Globus pallidus (tissue), 1 donor: ENCODE measurements around the gene CPB2.
A peak's percentile ranks its signal among the peaks of the same experiment; 100 is the strongest.

Source experiments
- DNase-seq: peaks from one replicate; pipeline ENCODE4 v3.0.0-alpha.2; 2015; ENCODE audit warnings: low spot score

CPB2 gene

DNA sequence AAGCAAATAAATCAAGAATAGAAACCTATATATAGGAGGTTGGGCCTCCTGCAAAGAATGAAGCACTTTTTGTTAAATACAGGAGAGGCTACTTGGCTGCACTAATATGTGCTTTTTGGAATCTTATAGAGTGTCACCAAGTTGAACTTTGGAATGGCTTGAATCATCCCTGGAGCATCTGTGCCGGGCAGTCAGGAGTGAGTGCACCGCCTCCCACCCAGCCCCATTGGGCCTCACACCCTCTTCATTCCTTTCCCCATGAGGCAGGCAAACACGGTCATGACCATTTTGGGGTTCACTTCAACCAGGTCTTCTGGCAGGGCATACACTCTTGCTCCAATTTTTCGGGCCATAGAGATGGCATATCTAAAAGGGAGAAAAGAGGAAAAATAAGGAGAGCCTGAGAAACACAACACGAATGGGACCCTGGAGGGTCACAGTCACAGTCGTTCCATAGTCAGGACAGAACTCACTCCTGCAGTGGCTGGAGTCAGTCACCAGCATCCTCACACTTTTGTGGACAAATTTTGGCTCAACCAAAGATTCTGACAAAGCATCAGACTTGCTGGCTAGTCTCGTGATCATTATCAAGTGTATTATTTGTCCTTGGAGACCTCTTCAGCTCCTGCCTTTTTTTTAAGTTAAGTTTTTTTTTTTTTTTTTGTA lies 22.7 kb upstream of the CPB2 start:
- DNase-seq, result no peak

DNA sequence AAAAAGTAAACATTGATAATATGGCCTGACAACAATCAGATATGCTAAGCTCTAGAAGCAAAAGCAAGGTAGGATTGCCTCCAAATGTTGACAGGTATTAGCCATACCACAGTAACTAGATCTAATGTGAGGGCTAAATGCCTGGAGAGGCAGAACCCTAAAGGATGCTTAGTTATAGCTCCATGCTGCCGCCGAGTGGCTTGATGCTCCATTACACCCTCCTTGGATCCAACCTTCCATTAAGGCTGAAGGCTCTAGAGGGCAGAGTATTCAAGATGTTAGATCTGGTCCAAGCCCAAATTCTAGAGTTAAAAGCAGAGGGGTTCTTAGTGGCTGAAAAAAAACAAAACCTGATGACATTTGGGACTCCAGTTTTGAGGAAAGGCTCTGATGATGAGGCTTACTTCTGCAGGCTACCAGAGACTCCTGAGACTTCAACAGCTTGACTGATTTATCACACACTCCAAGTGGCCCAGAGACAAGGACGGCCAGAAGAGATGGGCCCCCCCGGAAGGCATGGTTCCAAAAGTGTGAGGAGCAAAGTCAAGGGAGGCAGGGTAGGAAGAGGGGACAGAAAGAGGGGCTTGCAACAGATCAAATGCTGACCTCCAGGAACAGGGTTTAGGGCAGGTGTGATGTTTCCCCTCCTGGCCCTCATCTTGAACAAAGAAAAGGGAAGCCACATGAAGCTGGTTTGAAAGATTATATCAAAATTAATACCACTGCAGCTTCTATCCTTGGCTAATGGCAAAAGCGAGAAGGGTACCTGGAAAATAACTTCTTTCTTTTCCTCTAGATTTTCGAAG lies 21.9 kb upstream of the CPB2 start:
- DNase-seq, result peak; percentile 89

DNA sequence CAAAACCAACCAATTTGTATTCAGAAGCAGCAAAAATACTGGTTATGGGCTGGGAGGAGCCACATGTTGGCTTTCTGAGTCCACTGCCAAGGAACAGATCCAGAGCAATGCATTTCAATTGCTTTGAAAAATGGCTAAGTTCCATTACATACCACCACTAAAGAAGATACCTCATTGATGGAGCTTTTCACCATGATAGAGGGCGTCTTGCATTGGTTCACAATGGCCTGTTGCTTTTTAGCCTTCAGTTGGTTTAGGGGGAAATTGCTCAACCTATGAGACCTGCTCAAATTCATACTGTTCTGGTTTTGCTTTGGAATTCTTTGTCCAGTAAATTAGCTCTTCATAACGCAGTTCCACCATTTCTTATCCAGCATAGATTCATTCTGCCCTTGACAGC lies 21.2 kb upstream of the CPB2 start:
- DNase-seq, result no peak

DNA sequence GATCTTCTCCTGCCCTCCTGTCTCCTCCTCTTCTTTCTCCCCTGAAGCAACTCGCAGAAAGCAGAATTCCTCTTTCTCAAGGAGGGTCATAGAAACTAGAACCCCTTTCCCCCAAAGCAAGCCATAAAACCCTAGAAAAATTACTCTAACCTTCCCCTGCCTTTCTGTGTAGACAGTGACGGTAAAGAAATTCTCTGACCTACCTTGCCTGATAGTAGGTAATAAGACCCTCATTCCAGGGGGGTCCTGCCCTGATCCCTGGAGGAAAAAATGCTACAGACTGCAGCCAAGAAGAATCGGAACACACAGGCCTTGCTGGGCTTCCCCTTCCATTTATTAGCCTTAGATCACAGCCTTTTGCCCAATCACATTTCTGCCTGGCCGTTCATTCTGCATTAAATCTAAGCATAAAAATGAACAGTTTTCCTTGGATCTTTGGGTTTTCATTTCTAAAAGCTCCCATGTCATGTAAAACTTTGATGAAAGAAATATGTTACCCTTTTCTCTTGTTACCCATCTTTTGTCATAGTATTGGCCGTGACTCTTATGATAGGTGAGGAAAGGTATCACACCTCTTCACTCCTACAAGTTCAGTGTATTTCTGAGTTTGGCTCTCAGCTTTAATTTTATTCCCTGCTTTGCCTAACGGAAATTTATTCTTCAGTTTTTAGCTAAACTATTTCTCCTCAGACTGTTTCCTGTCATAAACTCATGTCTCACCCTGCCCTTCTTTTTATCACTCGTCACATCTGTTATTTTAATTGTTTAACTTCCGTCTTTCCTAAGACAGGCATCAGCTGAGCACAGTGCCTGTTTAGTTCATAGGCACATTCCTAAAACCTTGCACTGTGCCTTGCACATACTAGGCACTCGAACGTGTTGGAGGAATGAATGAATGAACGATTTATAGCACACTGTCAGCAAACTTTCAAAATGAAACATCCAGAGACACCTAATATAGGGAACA lies 20.4 kb upstream of the CPB2 start:
- no peak for DNase-seq

DNA sequence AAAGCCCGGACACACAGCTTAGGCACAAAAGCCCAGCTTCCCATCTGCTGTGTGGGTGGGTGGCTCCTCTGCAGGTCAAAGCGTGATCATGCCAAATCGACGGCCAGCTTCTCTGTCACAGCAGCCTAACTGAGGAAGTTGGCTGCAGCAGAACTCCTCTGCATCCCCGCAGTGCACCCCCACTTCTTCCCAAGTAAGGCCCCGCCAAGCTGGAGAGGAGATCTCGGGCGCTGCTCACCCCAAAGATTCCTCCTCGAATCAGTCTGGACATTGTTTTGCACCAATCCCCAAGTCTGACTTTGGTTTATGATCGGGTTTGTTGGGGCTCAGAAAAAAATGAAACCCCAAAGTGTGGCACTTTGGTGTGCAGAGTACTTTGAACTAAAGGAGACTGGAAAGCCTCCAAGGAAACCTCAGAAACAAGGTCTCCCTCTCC lies 19.7 kb upstream of the CPB2 start:
- DNase-seq, result no peak

DNA sequence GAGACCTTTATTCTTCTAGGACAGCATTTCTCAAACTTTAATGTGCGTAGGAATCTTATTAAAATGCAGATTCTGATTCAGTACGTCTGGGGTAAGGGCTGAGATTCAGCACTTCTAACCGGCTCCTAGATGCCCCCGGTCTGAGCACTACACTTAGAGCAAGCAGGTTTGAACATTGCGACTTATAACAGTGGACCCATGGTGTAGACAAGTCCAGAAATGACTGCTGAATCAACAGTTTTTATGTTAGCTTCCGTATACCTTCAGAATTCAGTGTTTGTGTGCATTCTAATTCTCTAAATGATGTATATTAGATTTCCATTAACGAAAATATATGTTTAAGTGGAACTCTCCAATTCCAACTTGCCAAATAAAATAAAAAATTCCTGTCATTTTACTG lies 17.5 kb upstream of the CPB2 start:
- DNase-seq, result no peak

DNA sequence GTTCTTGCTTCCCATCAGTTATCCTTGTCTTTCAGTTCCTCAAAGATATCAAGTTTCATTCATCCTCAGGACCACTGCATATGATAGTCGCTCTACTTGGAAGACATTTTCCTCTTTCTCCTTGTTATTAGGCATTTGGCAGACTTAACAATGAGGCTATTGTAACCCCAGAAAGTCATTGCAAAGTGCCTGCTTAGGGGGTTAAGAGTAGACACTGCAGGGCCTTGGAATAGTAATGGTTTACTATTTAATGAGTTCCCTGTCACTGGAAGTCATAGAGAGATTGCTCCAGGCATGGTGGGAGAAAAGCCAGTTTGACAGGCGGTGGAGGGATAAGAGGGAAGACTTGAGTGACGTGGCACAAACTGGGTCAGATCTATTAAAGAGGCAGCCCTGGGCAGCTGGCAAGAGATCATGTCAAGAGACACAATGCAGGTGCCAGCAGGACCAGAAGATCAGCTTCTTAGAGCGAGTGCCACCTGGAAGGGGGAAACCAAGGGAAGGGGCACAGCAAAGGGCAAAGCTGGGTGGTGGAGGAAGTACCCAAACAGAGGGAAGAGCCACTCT lies 16.8 kb upstream of the CPB2 start:
- peak; percentile 56 for DNase-seq

- no peak for DNase-seq
These were observed 16.2 kb upstream of the CPB2 start for GRCh38 chr13:46121033-46121432.

DNA sequence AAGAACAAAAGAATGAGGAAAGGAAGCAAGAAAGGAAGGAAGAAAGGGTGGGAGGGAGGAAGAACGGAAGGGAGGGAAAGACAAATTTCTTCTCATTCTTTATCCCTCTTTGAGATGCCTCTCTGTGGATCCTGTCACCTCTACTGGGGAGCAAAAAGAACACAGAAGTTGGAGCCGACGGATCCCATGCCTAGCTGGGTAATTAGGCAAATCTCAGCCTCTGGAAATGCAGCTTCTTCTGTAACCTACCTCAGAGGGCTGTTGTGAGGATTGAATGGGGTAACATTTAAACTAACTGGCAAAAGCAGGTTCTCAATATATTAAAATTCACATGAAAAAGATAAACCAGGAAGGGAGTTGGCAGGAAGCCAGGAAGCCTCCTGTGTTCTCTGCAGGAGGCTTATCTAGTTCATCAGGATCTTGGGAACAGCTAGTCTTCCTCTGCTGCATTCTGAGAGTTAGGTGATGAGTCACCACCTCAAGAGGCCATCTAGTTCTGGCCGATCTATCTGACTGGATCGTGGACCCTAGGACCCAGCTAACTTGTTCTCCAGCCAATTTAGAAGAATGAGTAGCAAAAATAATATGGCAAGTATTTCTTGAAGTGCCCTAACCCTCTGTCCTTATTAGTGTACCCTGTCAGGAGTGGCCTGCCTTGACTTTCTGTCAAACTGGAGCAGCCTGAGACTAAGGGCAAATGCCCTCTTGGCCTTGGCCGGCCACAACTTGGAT lies 15.2 kb upstream of the CPB2 start:
- DNase-seq, result no peak

- DNase-seq, result no peak
These were observed 12.0 kb upstream of the CPB2 start for GRCh38 chr13:46116653-46117502.

DNA sequence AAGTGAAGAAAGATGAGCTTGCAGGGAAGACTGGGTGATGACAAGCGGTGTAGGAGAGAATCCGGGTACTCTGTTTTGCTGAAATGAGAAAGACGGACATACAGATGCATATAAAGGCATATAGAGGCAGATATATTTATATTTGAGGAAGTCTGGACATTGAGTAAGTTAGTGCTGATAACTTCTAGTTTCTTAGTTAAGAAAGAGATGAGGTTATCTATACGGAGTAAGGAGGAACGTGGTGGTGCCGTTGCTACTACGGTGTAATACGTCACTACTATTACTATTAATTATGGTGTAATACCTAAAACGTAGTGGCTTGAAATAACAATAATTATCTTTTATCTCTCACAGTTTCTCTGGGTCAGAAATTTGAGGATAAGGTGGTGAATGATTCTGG lies 9.8 kb upstream of the CPB2 start:
- DNase-seq, result no peak

DNA sequence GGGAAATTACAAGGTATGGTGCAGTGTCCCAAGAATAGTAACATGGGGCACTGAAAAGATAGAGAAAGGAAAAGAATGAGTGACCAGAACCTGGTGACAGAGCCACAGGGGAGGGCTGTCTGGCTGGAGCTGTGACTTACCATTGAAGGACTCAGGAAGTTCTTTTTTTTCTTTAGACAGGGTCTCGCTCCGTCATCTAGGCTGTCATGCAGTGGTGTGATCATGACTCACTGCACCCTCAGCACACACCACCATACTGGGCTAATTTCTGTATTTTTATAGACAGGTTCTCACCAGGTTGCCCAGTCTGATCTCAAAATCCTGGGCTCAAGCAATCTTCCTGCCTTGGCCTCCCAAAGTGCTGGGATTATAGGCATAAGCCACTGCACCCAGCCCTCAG lies 8.8 kb upstream of the CPB2 start:
- DNase-seq, result no peak

DNA sequence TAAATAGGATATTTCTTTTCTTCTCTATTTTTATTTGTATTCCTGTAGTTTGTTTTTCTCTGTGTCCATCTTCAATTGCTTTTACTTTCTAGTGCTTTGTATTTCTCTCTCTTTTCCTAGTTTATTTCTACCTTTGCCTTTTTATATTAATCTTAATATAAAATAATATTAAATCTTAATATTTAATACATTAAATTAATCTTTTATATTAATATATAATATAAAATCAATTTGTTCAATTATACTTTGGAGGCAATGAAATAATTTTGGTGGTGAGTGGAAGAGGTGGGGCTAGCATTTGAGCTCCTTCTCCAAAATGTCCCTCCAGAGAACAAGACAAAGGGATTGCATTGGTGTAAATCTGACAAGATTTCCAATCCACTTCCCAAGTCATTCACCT lies 6.3 kb upstream of the CPB2 start:
- no peak for DNase-seq

- DNase-seq, result no peak
These were observed 4.6 kb upstream of the CPB2 start for GRCh38 chr13:46109451-46109850.

- no peak for DNase-seq
These were observed 2.1 kb upstream of the CPB2 start for GRCh38 chr13:46106839-46107371.

DNA sequence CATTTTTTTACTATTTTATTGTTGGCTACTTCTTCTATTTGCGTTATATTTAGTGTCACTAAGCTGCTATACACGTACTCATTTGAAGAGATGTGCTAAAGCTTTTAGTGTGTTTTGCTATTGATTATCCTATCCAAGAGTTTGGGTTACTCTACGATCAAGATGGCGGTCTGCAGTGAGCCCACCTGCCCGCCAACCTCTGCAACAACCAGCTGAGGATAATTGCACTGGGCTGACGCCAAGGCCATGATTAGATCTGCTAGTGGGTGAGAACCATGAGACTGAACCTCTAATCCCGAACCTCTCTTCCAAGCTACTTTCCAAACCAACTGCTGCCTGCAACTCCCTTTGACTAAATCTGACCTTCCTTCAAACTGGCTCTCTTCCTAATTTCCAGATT lies 1.8 kb downstream of the CPB2 start:
- no peak for DNase-seq

DNA sequence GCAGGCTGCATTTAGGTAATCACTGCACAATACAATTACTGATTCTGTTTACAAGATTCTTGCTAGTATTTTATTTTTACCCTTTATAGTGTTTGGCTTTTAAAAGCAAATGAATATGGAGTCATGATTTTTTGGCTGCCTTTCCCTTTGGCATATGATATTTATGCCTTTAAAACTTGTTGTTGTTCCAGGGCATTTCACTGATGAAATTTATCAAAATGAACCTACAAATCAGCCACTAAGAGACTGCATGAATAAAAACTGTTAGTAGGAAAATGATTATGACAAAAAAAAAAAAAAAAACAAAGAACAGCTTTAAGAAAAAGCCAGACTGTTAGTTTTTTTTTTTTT lies 2.6 kb downstream of the CPB2 start:
- no peak for DNase-seq

DNA sequence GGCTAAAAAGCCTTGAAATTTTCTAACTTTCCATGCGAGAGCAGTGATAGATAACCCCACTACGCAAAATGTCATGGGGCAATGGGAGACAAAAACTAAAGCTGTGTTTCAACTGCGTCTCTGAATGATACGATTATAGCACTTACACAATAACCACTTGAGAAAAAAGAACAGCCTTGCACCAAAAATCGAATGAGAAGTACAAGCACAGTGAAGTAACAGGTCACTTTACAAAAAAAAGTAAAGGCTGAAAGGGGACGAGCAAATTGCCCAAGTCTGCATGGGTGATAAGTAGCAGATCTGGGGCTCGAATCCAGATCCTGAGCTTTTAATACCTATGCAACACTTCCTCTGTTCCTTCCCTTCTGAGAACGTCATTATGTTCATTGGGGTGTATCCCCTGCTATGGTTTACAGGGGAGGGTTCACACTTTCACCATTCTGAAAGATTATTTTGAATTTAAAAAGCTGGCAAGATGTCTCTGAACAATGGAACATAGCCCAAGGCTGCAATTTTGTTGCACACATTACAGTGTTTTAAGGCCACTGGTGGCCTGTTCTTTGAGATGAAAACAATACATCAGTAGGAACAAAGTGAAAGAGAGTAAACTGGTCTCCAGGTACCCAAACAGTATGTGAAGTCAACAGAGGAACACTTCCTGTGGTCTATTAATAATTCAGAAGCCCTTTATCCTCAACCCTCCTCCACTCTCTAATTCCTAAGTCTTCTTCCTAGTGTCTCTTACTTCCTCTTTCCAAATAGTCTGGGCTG lies 3.2 kb downstream of the CPB2 start:
- DNase-seq, result peak; percentile 42

GRCh38 chr13:46101002-46101401 lies 3.8 kb downstream of the CPB2 start:
- DNase-seq, result no peak
